Spleen (tissue), 7 donors: Measurements from ENCODE around the gene SLC25A34.

ENCODE experiments used
- POLR2AphosphoS5 ChIP-seq, 3 donors: sonication (generic); formaldehyde crosslinking; IDR thresholded peaks; one replicate each; pipeline ENCODE4 v1.5.1; 2017; ENCODE audit warnings: antibody characterized with exemption in 3 of 3
- TF ChIP-seq, protein P1 (sequence below), 11 experiments: fragments of 200-600 bp in 7 of 11; fragments of 450-650 bp in 4 of 11; sonication (generic) in 4 of 11; IDR thresholded peaks in 8 of 11; conservative IDR thresholded peaks in 3 of 11; 1 replicate in 7 of 11; 2 replicates in 4 of 11; pipeline versions ENCODE4 v1.4.0 to v1.8.0; 2016 to 2021; ENCODE audit warnings: antibody characterized with exemption in 11 of 11, inconsistent platforms in 4 of 11, mild to moderate bottlenecking in 1 of 11
- donor health status: DM: no; HTN: no; CAD: no; lungs with moderate emphysema.
- donor health status: DM: no; HTN: no; CAD: no.
- donor health status: DM: no; HTN: no; CAD: no.

DNA sequence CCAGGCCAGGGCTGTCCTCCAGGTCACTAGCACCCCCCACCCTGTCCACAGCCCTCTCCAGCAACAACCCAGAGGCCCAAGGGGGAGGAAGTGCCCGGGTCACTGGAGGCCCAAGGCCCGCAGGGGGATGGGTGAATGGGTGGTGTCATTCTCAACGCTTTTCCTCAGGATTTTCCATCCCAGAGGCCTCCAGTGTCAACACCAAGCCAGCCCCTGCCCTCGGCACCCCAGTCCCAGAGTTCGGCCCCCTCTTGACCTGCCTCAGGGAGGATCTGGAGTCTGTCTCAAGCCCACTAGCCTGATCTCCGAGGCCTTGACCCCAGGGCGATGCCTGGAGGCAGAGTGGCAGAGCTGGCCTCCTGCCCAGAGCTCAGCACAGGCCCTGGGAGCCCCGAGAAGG, 11.3 kb downstream of the SLC25A34 start:
- TF ChIP-seq, protein P1, sequence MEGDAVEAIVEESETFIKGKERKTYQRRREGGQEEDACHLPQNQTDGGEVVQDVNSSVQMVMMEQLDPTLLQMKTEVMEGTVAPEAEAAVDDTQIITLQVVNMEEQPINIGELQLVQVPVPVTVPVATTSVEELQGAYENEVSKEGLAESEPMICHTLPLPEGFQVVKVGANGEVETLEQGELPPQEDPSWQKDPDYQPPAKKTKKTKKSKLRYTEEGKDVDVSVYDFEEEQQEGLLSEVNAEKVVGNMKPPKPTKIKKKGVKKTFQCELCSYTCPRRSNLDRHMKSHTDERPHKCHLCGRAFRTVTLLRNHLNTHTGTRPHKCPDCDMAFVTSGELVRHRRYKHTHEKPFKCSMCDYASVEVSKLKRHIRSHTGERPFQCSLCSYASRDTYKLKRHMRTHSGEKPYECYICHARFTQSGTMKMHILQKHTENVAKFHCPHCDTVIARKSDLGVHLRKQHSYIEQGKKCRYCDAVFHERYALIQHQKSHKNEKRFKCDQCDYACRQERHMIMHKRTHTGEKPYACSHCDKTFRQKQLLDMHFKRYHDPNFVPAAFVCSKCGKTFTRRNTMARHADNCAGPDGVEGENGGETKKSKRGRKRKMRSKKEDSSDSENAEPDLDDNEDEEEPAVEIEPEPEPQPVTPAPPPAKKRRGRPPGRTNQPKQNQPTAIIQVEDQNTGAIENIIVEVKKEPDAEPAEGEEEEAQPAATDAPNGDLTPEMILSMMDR (IDR thresholded peaks at IDR 0.05 in 8 of 11, conservative IDR thresholded peaks at IDR 0.05 in 3 of 11): no peak
- TF ChIP-seq POLR2AphosphoS5 (IDR thresholded peaks at IDR 0.05): peak in 1 of 3 donors; percentile 28
